ENCODE measurements around the gene ABHD16A. TPM values are rescaled to one million over a fixed set of nuclear protein-coding genes. Genes with fewer than 3 reads are reported as not detected.

The ABHD16A gene
- total and polyA plus RNA-seq, 10 of the 15 experiments (the other 5 are each of a cell fraction or from before 2014, with no cell fraction given) = 7.5 to 43.0 (median 32.9) TPM

DNA sequence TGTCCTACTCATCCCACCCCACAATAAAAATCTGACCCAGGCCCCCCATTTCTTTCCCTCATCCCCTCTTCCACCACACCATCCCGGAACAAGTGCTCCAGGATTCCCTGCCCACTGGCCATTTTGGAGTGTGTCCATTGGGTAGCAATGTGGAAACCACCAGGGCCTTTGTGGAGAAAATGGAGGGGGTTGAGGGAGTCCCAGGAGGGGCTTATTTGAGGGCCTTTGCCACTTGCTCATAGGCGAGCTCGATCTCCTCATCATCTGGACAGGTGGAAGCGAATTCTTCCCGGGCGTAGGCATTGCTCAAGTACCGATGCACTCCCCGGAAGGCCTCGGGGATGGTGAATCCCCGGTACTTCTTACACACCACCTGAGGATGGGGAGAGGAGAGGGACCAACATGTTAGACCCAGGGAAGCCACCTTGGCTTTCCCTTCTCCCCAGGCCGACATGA, 27.5 kb upstream of the ABHD16A start:
- ATAC-seq = no peak
- no peak overlapping the region for H3K4me3 ChIP-seq
- no peak for FAIRE-seq
- in situ Hi-C loops (cut with MboI) (no loop called here), intact Hi-C loops (cut with micrococcal nuclease; ENCODE audit: unreplicated experiment) (loop anchor here (5.0 kb wide), 1 partner anchor 48 kb away; the partner anchor contains the start of gene LY6G5C)
- TF ChIP-seq STAT3 (IDR thresholded peaks at IDR 0.05; ENCODE audit: low read depth, low read length) (no peak), GABPA (IDR thresholded peaks at IDR 0.05; ENCODE audit: low read depth) (no peak), RB1 (IDR thresholded peaks at IDR 0.05; ENCODE audit: borderline replicate concordance) (no peak), WRNIP1 (IDR thresholded peaks at IDR 0.05; ENCODE audit: borderline replicate concordance, low read depth, low read length) (no peak), CREB1 (IDR thresholded peaks at IDR 0.05; ENCODE audit: low read depth) (no peak), RBBP5 (conservative IDR thresholded peaks at IDR 0.05) (no peak), BCL3 (IDR thresholded peaks at IDR 0.05; ENCODE audit: borderline replicate concordance, insufficient read depth, low read depth, low read length, poor library complexity, severe bottlenecking) (no peak), RCOR1 (conservative IDR thresholded peaks at IDR 0.05; ENCODE audit: low read depth, low read length) (no peak), IKZF1 (conservative IDR thresholded peaks at IDR 0.05) (no peak), CHD4 (IDR thresholded peaks at IDR 0.05) (no peak)
- TF ChIP-seq, protein P1, sequence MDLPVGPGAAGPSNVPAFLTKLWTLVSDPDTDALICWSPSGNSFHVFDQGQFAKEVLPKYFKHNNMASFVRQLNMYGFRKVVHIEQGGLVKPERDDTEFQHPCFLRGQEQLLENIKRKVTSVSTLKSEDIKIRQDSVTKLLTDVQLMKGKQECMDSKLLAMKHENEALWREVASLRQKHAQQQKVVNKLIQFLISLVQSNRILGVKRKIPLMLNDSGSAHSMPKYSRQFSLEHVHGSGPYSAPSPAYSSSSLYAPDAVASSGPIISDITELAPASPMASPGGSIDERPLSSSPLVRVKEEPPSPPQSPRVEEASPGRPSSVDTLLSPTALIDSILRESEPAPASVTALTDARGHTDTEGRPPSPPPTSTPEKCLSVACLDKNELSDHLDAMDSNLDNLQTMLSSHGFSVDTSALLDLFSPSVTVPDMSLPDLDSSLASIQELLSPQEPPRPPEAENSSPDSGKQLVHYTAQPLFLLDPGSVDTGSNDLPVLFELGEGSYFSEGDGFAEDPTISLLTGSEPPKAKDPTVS (IDR thresholded peaks at IDR 0.05; ENCODE audit: low read depth, low read length) = no peak
- H3K4me2 ChIP-seq (ENCODE audit: control insufficient read depth, insufficient read depth) = peak overlapping the region; percentile 98
- DNase-seq (ENCODE audit: low read depth, low spot score) = no peak
- peaks cover 6 to 15% of the 10 kb centered on the region in 2 experiments for H3K36me3 ChIP-seq (ENCODE audit: control insufficient read depth in 2 of 2, insufficient read depth in 2 of 2, low read length in 1 of 2)
- TSS peak; percentile 1 for BruUV-seq (replicated peaks)
- no peak overlapping the region for H3K9ac ChIP-seq (ENCODE audit: control insufficient read depth, insufficient read depth, low read length)
- ChIA-PET CTCF (interaction anchor here (0.5 to 15.8 kb wide), 15 partner anchors 8 to 1771 kb away, joined by 3 to 208 read pairs (median 5); partner anchors contain the start of genes HSPA1B, LY6G5C and MSH5), SMC1A (ENCODE audit: uncharacterized antibody, unreplicated experiment) (interaction anchor here (0.7 to 5.3 kb wide), 13 partner anchors 8 to 106 kb away, joined by 3 to 45 read pairs (median 4); partner anchors contain the start of genes ABHD16A, CLIC1, HSPA1A and HSPA1L), POLR2A (interaction anchor here (0.9 to 2.8 kb wide), 10 partner anchors 9 to 328 kb away, joined by 3 to 30 read pairs (median 3); partner anchors contain the start of genes HSPA1B, MSH5 and NEU1), RAD21 (ENCODE audit: unreplicated experiment) (interaction anchor here (0.6 to 3.6 kb wide), 9 partner anchors 9 to 188 kb away, joined by 3 to 44 read pairs (median 6); partner anchors contain the start of genes ABHD16A, HSPA1A, HSPA1L and MSH5)
- H2AFZ ChIP-seq (ENCODE audit: control insufficient read depth, low read depth, low read length) = no peak overlapping the region
- H4K20me1 ChIP-seq (ENCODE audit: control insufficient read depth, insufficient read depth) = 0 out of 2 replicates have a peak, but pooled peaks cover 4% of the 10 kb centered on the region
- WGBS (ENCODE audit: insufficient coverage, insufficient replicate concordance, low lambda C conversion rate, missing lambda C conversion rate) = 95% methylated on average over 11 of the region's 11 CpGs
- H3K27me3 ChIP-seq (replicated peaks in 1 of 2; ENCODE audit: control insufficient read depth in 2 of 2, insufficient read depth in 2 of 2, low read length in 1 of 2) = no peaks in the 10 kb centered on the region
- no peak overlapping the region for H3K27ac ChIP-seq (ENCODE audit: control insufficient read depth, insufficient read depth)
- peaks cover 27% of the 10 kb centered on the region for H3K79me2 ChIP-seq (ENCODE audit: control insufficient read depth, insufficient read depth, low read length)
- peaks cover 33% of the 10 kb centered on the region for H3K4me1 ChIP-seq (ENCODE audit: control insufficient read depth, insufficient read depth, low read length)
- no peaks in the 10 kb centered on the region for H3K9me3 ChIP-seq (replicated peaks; ENCODE audit: control insufficient read depth, insufficient read depth, low read length)
